A673 (cell line): Measurements from ENCODE around the gene BTN2A1. TPM values are rescaled to one million over a fixed set of nuclear protein-coding genes. Genes with fewer than 3 reads are reported as not detected.

Experiments used
- BruUV-seq: library from RNA; stranded (reverse); fragments of 400-500 nt; replicated peaks from 2 replicates; lab custom pipeline; 2021; lab: Mats Ljungman, UMichigan
- CTCF ChIA-PET: fragments of 300-600 bp; sonication (Branson Sonifier 250); formaldehyde crosslinking; loops from one replicate; lab custom pipeline; 2022; ENCODE audit warnings: antibody characterized with exemption; lab: Charles Lee
- POLR2A ChIA-PET: fragments of 300-600 bp; sonication (Branson Sonifier 250); formaldehyde crosslinking; loops from one replicate; lab custom pipeline; 2022; ENCODE audit warnings: antibody characterized with exemption; ENCODE audit not compliant: low non-redundant PET; lab: Charles Lee
- DNase-seq: peaks from one replicate; pipeline ENCODE4 v3.0.0-alpha.2; 2015; ENCODE audit warnings: low spot score
- H3K27ac ChIP-seq: fragments of 200-600 bp; sonication (generic); 2 replicates; pipeline ENCODE4 v1.5.1; 2016; ENCODE audit warnings: mixed run types, low read depth, mild to moderate bottlenecking, mixed read lengths, antibody characterized with exemption, low read length; ENCODE audit not compliant: poor library complexity, severe bottlenecking
- H3K27me3 ChIP-seq: fragments of 200-600 bp; sonication (generic); replicated peaks from 2 replicates; pipeline ENCODE4 v1.6.1; 2017; ENCODE audit warnings: mixed run types, low read depth, mild to moderate bottlenecking, mixed read lengths, antibody characterized with exemption, low read length; ENCODE audit not compliant: insufficient read depth, poor library complexity
- H3K36me3 ChIP-seq: fragments of 200-600 bp; sonication (generic); 2 replicates; pipeline ENCODE4 v1.6.1; 2016; ENCODE audit warnings: mixed run types, mild to moderate bottlenecking, mixed read lengths, antibody characterized with exemption, low read length; ENCODE audit not compliant: insufficient read depth, poor library complexity, severe bottlenecking
- H3K4me1 ChIP-seq: fragments of 200-600 bp; sonication (generic); 2 replicates; pipeline ENCODE4 v1.6.1; 2017; ENCODE audit warnings: mixed run types, mild to moderate bottlenecking, mixed read lengths, antibody characterized with exemption, low read length; ENCODE audit not compliant: insufficient read depth, poor library complexity, severe bottlenecking
- H3K4me3 ChIP-seq: fragments of 200-600 bp; sonication (generic); 2 replicates; pipeline ENCODE4 v1.5.1; 2016; ENCODE audit warnings: low read depth, mixed run types, mild to moderate bottlenecking, mixed read lengths, low read length; ENCODE audit not compliant: poor library complexity, severe bottlenecking
- H3K9me3 ChIP-seq: fragments of 200-600 bp; sonication (generic); 2 replicates; pipeline ENCODE4 v1.6.1; 2016; ENCODE audit warnings: mixed run types, low read depth, mild to moderate bottlenecking, mixed read lengths, antibody characterized with exemption, low read length; ENCODE audit not compliant: poor library complexity, severe bottlenecking
- EZH2 ChIP-seq: fragments of 200-600 bp; sonication (generic); IDR thresholded peaks from 2 replicates; pipeline ENCODE4 v1.6.1; 2017; ENCODE audit warnings: borderline replicate concordance, low read depth, mild to moderate bottlenecking, mixed read lengths, antibody characterized with exemption, low read length; ENCODE audit not compliant: poor library complexity, severe bottlenecking
- intact Hi-C: fragments of 100-400 bp; cut with micrococcal nuclease; formaldehyde crosslinking; loops from one replicate; pipeline ENCODE4 v1.10.0; 2022; ENCODE audit not compliant: unreplicated experiment
- total RNA-seq: library from RNA; stranded (reverse); gene quantifications from 2 replicates; pipeline ENCODE4 v1.2.3, GENCODE V29; 2021
- TF ChIP-seq, protein P1 (sequence below): fragments of 300-800, 200-600 bp; sonication (generic); conservative IDR thresholded peaks from 2 replicates; pipeline ENCODE4 v1.5.1; 2017; ENCODE audit warnings: low read depth, mild to moderate bottlenecking, antibody characterized with exemption, low read length, moderate library complexity, mixed read lengths

BTN2A1 gene
- total RNA-seq, 1 experiment from 2014 or later = 32.2 TPM

DNA sequence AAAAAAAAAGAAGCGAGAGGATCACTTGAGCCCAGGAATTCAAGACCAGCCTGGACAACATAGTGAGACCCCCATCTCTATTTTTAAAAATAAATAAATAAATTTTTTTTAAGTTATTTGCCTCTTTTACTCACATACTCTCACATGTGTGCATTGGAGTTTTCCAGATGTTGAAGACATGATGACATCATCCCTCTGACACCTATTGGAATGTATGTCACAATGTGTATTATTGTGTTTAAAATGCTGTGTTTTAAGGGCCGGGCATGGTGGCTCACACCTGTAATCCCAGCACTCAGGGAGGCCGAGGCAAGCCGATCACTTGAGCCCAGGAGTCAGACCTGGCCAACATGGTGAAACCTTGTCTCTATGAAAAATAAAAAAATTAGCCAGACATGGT, 24.6 kb downstream of the BTN2A1 start:
- intact Hi-C loops = no loop called here
- Histone ChIP-seq H3K4me3 (no peak overlapping the region), H3K4me1 (peaks cover 7% of the 10 kb centered on the region), H3K27ac (no peak overlapping the region), H3K9me3 (no peaks in the 10 kb centered on the region), H3K36me3 (no peaks in the 10 kb centered on the region), H3K27me3 (no peaks in the 10 kb centered on the region)
- no TSS peak for BruUV-seq
- ChIA-PET POLR2A (no interaction called here), CTCF (no interaction called here)
- no peak for DNase-seq
- TF ChIP-seq, protein P1, sequence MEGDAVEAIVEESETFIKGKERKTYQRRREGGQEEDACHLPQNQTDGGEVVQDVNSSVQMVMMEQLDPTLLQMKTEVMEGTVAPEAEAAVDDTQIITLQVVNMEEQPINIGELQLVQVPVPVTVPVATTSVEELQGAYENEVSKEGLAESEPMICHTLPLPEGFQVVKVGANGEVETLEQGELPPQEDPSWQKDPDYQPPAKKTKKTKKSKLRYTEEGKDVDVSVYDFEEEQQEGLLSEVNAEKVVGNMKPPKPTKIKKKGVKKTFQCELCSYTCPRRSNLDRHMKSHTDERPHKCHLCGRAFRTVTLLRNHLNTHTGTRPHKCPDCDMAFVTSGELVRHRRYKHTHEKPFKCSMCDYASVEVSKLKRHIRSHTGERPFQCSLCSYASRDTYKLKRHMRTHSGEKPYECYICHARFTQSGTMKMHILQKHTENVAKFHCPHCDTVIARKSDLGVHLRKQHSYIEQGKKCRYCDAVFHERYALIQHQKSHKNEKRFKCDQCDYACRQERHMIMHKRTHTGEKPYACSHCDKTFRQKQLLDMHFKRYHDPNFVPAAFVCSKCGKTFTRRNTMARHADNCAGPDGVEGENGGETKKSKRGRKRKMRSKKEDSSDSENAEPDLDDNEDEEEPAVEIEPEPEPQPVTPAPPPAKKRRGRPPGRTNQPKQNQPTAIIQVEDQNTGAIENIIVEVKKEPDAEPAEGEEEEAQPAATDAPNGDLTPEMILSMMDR = no peak
- no peak for TF ChIP-seq EZH2

DNA sequence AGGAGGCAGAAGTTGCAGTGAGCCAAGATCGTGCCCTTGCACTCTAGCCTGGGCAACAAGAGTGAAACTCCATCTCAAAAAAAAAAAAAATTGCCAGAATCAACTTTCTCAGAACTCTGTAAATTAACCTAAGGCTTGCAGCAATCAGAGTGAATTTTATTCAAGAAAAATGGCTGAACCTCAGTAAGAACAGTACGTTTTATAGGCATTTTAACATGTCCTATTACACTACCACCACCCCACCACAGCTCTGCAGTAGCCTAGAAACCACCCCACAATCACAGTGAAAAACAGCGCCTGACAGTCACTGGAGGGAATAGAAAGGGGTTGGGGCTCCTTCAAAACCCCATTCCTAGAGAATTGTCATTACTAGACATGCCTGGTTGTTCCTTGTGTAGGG, 26.0 kb downstream of the BTN2A1 start:
- no peaks in the 10 kb centered on the region for H3K9me3 ChIP-seq
- no peaks in the 10 kb centered on the region for H3K27me3 ChIP-seq
- POLR2A ChIA-PET = no interaction called here
- no peak for DNase-seq
- no peak overlapping the region for H3K27ac ChIP-seq
- no peaks in the 10 kb centered on the region for H3K36me3 ChIP-seq
- intact Hi-C loops = no loop called here
- no TSS peak for BruUV-seq
- CTCF ChIA-PET = no interaction called here
- no peaks in the 10 kb centered on the region for H3K4me1 ChIP-seq
- no peak overlapping the region for H3K4me3 ChIP-seq
- TF ChIP-seq, protein P1 = no peak
- no peak for TF ChIP-seq EZH2

DNA sequence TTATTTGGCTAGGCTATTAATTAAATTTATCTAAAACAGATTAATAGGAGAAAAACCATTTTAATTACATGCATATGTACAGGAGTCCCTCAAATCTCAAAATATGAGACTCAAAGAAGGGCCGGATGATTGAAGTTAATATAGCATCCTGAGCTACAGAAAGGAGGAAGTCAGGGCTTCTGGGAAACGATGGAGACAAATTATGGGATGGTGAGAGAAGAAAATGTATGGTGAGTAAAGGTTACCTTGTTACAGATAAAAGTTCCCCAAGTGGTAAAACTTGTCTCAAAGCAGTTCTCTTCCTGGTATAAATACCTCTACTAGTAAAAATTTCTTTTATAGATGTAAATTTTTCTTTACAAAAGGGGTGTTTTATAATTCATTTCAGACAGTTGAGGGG, 26.4 kb downstream of the BTN2A1 start:
- intact Hi-C loops = no loop called here
- H3K36me3 ChIP-seq = no peaks in the 10 kb centered on the region
- ChIA-PET POLR2A (no interaction called here), CTCF (no interaction called here)
- no peak for DNase-seq
- TF ChIP-seq, protein P1 = no peak
- TF ChIP-seq EZH2 = no peak
- no peaks in the 10 kb centered on the region for H3K9me3 ChIP-seq
- no peak overlapping the region for H3K27ac ChIP-seq
- H3K4me1 ChIP-seq = no peaks in the 10 kb centered on the region
- BruUV-seq = no TSS peak
- no peak overlapping the region for H3K4me3 ChIP-seq
- H3K27me3 ChIP-seq = no peaks in the 10 kb centered on the region
